Measurements from ENCODE around the gene SLC49A3.

GRCh38 chr4:705278-706082 is 16.5 kb upstream of the SLC49A3 start, which contains the start of gene PCGF3:
- TF ChIP-seq, protein P1, sequence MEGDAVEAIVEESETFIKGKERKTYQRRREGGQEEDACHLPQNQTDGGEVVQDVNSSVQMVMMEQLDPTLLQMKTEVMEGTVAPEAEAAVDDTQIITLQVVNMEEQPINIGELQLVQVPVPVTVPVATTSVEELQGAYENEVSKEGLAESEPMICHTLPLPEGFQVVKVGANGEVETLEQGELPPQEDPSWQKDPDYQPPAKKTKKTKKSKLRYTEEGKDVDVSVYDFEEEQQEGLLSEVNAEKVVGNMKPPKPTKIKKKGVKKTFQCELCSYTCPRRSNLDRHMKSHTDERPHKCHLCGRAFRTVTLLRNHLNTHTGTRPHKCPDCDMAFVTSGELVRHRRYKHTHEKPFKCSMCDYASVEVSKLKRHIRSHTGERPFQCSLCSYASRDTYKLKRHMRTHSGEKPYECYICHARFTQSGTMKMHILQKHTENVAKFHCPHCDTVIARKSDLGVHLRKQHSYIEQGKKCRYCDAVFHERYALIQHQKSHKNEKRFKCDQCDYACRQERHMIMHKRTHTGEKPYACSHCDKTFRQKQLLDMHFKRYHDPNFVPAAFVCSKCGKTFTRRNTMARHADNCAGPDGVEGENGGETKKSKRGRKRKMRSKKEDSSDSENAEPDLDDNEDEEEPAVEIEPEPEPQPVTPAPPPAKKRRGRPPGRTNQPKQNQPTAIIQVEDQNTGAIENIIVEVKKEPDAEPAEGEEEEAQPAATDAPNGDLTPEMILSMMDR (conservative IDR thresholded peaks at IDR 0.05 in 1 of 2, IDR thresholded peaks at IDR 0.05 in 1 of 2; ENCODE audit: extremely low read depth in 1 of 2, insufficient read depth in 1 of 2, low read depth in 1 of 2, low read length in 2 of 2) = no peak
- no peak for TF ChIP-seq EZH2 (IDR thresholded peaks at IDR 0.05; ENCODE audit: borderline replicate concordance, low read length)

All from mammary epithelial cell (primary cell).